OCI-LY1 (cell line): Measurements from ENCODE around the gene TEPSIN.

Source experiments
- H2AFZ ChIP-seq: fragments of 200-600 bp; sonication (generic), shearing (Covaris generic); 2 replicates; pipeline ENCODE4 v1.6.0; 2014; ENCODE audit warnings: antibody characterized with exemption, mild to moderate bottlenecking, low read length
- H3F3A ChIP-seq: fragments of 200-600 bp; sonication (generic), shearing (Covaris generic); 2 replicates; pipeline ENCODE4 v1.6.0; 2014; ENCODE audit warnings: mild to moderate bottlenecking, antibody characterized with exemption, low read length, moderate library complexity; ENCODE audit not compliant: insufficient read depth
- H3K27ac ChIP-seq: fragments of 200-600 bp; sonication (generic); 2 replicates; pipeline ENCODE4 v1.5.1; 2014; ENCODE audit warnings: low read length, mixed run types, mild to moderate bottlenecking, low read depth; ENCODE audit not compliant: poor library complexity, severe bottlenecking
- H3K27me3 ChIP-seq: fragments of 200-600 bp; sonication (generic); 2 replicates; pipeline ENCODE4 v1.6.0; 2014; ENCODE audit warnings: antibody characterized with exemption, mild to moderate bottlenecking, low read length, moderate library complexity; ENCODE audit not compliant: insufficient read depth
- H3K36me3 ChIP-seq: fragments of 200-600 bp; sonication (generic); 2 replicates; pipeline ENCODE4 v1.6.1; 2014; ENCODE audit warnings: mild to moderate bottlenecking, antibody characterized with exemption, low read length, moderate library complexity, mixed read lengths; ENCODE audit not compliant: insufficient read depth
- H3K4me1 ChIP-seq: fragments of 200-600 bp; sonication (generic); 2 replicates; pipeline ENCODE4 v1.5.1; 2014; ENCODE audit warnings: mild to moderate bottlenecking, low read length, moderate library complexity; ENCODE audit not compliant: insufficient read depth, severe bottlenecking
- H3K4me2 ChIP-seq: fragments of 200-600 bp; sonication (generic), shearing (Covaris generic); 2 replicates; pipeline ENCODE4 v1.6.1; 2014; ENCODE audit warnings: low read length
- H3K4me3 ChIP-seq: fragments of 200-600 bp; sonication (generic); 2 replicates; pipeline ENCODE4 v1.5.1; 2014; ENCODE audit warnings: low read length, low read depth, mild to moderate bottlenecking, mixed read lengths; ENCODE audit not compliant: poor library complexity, severe bottlenecking
- H3K79me2 ChIP-seq: fragments of 200-600 bp; shearing (Covaris generic); 2 replicates; pipeline ENCODE4 v1.6.1; 2016; ENCODE audit warnings: mixed run types, low read length, mixed read lengths; ENCODE audit not compliant: insufficient read depth
- H3K9ac ChIP-seq: fragments of 200-600 bp; sonication (generic), shearing (Covaris generic); 2 replicates; pipeline ENCODE4 v1.6.1; 2014; ENCODE audit warnings: mild to moderate bottlenecking, low read length, mixed read lengths
- H3K9me2 ChIP-seq: fragments of 200-600 bp; sonication (generic), shearing (Covaris generic); 2 replicates; pipeline ENCODE4 v1.6.1; 2014; ENCODE audit warnings: low read depth, mild to moderate bottlenecking, low read length, mixed read lengths
- H3K9me3 ChIP-seq: fragments of 200-600 bp; shearing (Covaris generic); 2 replicates; pipeline ENCODE4 v1.6.1; 2014; ENCODE audit warnings: low read length, mixed read lengths
- H4K20me1 ChIP-seq: fragments of 200-600 bp; sonication (generic), shearing (Covaris generic); 2 replicates; pipeline ENCODE4 v1.6.0; 2016; ENCODE audit warnings: mild to moderate bottlenecking, low read length; ENCODE audit not compliant: insufficient read depth
- EZH2 ChIP-seq: fragments of 200-600 bp; sonication (generic), shearing (Covaris generic); IDR thresholded peaks from 2 replicates; pipeline ENCODE4 v1.8.0; 2017; ENCODE audit warnings: borderline replicate concordance, mixed run types, mild to moderate bottlenecking, antibody characterized with exemption, low read length, moderate library complexity, mixed read lengths
- TF ChIP-seq, protein P1 (sequence below): fragments of 200-600 bp; sonication (generic), shearing (Covaris generic); IDR thresholded peaks from 2 replicates; pipeline ENCODE4 v1.5.1; 2017; ENCODE audit warnings: mild to moderate bottlenecking, antibody characterized with exemption, low read length, moderate library complexity, mixed read lengths

The TEPSIN gene

DNA sequence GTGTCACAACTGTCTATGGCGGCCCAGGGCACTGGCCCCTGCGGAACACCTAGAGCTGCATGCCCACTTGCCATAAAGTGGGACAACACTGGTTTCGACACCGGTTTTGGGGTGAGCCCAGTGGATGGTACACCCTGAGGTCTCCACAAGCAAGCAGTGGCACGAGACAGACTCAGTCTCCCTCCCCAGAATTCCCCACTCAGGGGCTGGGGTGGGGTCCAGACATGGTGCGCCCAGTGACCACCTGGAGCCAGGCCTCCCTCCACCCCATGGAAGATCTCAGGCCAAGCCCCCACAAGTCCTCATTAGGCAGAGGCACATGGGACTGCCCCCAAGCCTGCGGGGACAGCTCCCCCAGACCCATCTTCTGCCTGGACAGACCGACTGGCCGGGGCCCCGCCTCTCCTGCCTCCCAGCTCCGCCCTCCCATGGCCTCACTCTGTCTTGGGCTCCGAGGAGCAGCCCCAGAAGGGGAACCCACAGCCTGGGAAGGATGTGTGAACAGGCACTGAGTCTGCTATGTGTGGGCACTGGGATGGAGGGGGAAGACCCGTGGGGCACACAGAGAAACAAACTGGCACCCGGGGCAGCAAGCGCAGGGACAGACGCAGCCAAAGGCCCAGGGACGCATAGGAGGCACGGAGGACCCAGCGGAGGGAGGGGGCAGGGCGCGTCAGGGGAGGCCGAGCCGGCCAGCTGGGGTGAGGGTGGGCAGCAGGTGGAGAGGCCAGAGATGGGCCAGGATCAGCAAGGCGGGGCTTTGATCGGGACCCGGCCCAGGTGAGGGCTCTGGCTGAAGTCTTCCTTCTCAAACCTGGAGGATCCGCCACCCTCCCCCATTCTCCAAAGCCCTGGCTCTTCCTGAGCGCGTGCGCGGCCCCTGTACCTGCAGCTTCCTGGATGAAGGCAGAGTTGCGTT is 2.8 kb downstream of the TEPSIN start:
- Histone ChIP-seq H3K27me3 (no peaks in the 10 kb centered on the region), H2AFZ (no peak overlapping the region), H3K79me2 (peaks cover 7% of the 10 kb centered on the region; the same call in 1 of the 2 replicates), H3K4me2 (no peak overlapping the region), H3K27ac (no peak overlapping the region), H3K4me1 (peaks cover 24% of the 10 kb centered on the region), H3F3A (no peaks in the 10 kb centered on the region), H3K9me3 (no peaks in the 10 kb centered on the region), H3K36me3 (peaks cover 10% of the 10 kb centered on the region), H3K4me3 (no peak overlapping the region), H4K20me1 (no peaks in the 10 kb centered on the region), H3K9ac (no peak overlapping the region), H3K9me2 (no peaks in the 10 kb centered on the region)
- no peak for TF ChIP-seq EZH2
- TF ChIP-seq, protein P1, sequence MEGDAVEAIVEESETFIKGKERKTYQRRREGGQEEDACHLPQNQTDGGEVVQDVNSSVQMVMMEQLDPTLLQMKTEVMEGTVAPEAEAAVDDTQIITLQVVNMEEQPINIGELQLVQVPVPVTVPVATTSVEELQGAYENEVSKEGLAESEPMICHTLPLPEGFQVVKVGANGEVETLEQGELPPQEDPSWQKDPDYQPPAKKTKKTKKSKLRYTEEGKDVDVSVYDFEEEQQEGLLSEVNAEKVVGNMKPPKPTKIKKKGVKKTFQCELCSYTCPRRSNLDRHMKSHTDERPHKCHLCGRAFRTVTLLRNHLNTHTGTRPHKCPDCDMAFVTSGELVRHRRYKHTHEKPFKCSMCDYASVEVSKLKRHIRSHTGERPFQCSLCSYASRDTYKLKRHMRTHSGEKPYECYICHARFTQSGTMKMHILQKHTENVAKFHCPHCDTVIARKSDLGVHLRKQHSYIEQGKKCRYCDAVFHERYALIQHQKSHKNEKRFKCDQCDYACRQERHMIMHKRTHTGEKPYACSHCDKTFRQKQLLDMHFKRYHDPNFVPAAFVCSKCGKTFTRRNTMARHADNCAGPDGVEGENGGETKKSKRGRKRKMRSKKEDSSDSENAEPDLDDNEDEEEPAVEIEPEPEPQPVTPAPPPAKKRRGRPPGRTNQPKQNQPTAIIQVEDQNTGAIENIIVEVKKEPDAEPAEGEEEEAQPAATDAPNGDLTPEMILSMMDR: no peak

DNA sequence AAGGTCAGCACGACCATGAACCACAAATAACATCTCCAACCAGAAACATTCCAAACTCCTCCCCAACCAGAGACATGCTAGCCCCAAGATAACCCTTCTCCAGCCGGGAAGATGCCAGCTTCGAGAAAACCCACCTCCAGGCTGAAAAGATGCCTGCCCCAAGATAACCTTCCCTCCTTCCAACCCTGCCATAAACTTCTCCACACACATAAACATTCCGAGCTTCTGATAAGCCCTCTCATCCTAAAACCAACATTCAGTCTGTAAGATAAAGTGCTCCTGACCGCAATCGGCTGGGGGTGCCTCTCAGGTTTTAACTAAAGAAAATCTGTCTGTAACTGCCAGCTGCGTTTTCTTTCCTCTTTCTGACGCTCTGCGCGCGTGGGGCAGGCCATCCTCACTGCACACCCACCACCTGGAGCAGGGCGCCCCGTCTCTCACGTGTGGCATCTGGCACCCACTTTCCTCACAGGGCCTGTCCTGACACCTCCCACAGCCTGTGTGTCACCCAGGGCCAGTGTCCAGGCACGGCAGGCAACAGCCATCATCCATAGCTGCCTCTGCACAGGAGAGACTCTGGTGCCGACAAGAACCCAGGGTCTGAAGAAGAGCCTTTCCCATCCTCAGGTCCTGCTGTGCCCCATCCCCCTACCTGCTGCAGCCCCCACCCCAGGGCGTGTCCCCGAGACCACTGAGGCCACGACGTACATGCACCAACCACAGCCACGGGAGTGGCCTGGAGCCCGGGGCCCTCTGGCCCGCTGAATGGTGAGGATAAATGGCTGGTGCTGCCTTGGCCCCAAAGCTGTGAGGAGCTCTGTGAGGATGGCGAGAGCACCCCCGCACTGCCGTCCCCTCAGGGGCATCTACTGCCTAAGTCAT is 3.7 kb downstream of the TEPSIN start:
- H3K27ac ChIP-seq: no peak overlapping the region
- no peaks in the 10 kb centered on the region for H3K9me3 ChIP-seq
- no peak for TF ChIP-seq EZH2
- TF ChIP-seq, protein P1: no peak
- H3K36me3 ChIP-seq: peaks cover 14% of the 10 kb centered on the region
- H3K9ac ChIP-seq: no peak overlapping the region
- H3K27me3 ChIP-seq: no peaks in the 10 kb centered on the region
- no peaks in the 10 kb centered on the region for H3K9me2 ChIP-seq
- peaks cover 15% of the 10 kb centered on the region for H3K4me1 ChIP-seq
- no peak overlapping the region for H3K4me2 ChIP-seq
- no peak overlapping the region for H3K4me3 ChIP-seq
- no peaks in the 10 kb centered on the region for H3F3A ChIP-seq
- H2AFZ ChIP-seq: no peak overlapping the region
- peaks cover 5% of the 10 kb centered on the region; the same call in 1 of the 2 replicates for H3K79me2 ChIP-seq
- no peaks in the 10 kb centered on the region for H4K20me1 ChIP-seq

DNA sequence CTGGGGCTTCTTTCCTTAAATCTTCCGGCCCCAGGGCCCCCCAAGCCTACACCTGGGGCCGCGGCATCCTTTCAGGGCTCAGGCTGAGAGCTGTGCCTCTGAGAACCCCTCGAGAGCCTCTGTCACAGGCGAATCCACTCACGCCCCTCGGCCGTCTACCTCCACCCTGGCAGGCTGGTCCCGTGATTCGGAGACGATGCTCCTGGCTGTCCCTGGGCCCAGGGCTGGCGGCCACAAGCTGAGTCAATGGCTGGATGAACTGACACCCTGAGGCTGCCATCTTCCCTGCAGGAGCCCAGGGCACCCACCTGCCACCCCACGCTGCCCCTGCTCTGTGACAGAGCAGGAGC is 4.4 kb downstream of the TEPSIN start:
- Histone ChIP-seq H3F3A (no peaks in the 10 kb centered on the region), H3K4me2 (no peak overlapping the region), H3K9me3 (no peaks in the 10 kb centered on the region), H3K9me2 (no peaks in the 10 kb centered on the region), H4K20me1 (no peaks in the 10 kb centered on the region), H3K27me3 (no peaks in the 10 kb centered on the region), H3K27ac (no peak overlapping the region), H3K79me2 (no peaks in the 10 kb centered on the region), H3K36me3 (peaks cover 21% of the 10 kb centered on the region), H3K4me1 (peaks cover 11% of the 10 kb centered on the region), H2AFZ (no peak overlapping the region), H3K9ac (no peak overlapping the region), H3K4me3 (no peak overlapping the region)
- TF ChIP-seq, protein P1: no peak
- TF ChIP-seq EZH2: no peak
